Midbrain (tissue), 1 donor: Measurements from ENCODE around the gene TBCB.
"Not testable (repeated sequence)": the region's sequence is repeated elsewhere in the genome, so short reads cannot be mapped to it uniquely, and the experiment has no call there.

ENCODE experiments used
- DNase-seq: peaks from one replicate; lab custom pipeline; 2025; lab: John Stamatoyannopoulos, UW

TBCB gene

GRCh38 chr19:36115453-36116343 lies at the start of gene TBCB:
TBCB (plus strand) TSS chr19:36115468; CDS start chr19:36115561, 93 bp downstream.
- no peak for DNase-seq

- no peak for DNase-seq
These were observed 47.6 kb upstream of the TBCB start for GRCh38 chr19:36067681-36068080.

- not testable (repeated sequence) for DNase-seq
These were observed 46.3 kb upstream of the TBCB start for GRCh38 chr19:36068810-36069499.

GRCh38 chr19:36072081-36072480 lies 43.2 kb upstream of the TBCB start:
- no peak for DNase-seq

- DNase-seq: no peak
These were observed 42.0 kb upstream of the TBCB start for GRCh38 chr19:36073121-36073876.

- no peak for DNase-seq
These were observed 35.8 kb upstream of the TBCB start for GRCh38 chr19:36079389-36079945.

GRCh38 chr19:36081385-36081784 lies 33.9 kb upstream of the TBCB start:
- peak; percentile 73 for DNase-seq

GRCh38 chr19:36081894-36082293 lies 33.4 kb upstream of the TBCB start:
- DNase-seq: no peak

GRCh38 chr19:36082916-36083315 lies 32.4 kb upstream of the TBCB start:
- no peak for DNase-seq

GRCh38 chr19:36084231-36085009 lies 30.8 kb upstream of the TBCB start:
- no peak for DNase-seq

- DNase-seq: no peak
These were observed 28.9 kb upstream of the TBCB start for GRCh38 chr19:36086326-36086725.

- DNase-seq: no peak
These were observed 25.4 kb upstream of the TBCB start for GRCh38 chr19:36089847-36090246.

GRCh38 chr19:36090910-36091695 lies 24.2 kb upstream of the TBCB start:
- DNase-seq: no peak

- DNase-seq: no peak
These were observed 22.7 kb upstream of the TBCB start for GRCh38 chr19:36092566-36092965.

- DNase-seq: no peak
These were observed 22.1 kb upstream of the TBCB start for GRCh38 chr19:36093146-36093662.

GRCh38 chr19:36093687-36094086 lies 21.6 kb upstream of the TBCB start:
- peak; percentile 67 for DNase-seq

- DNase-seq: peak; percentile 90
These were observed 18.2 kb upstream of the TBCB start for GRCh38 chr19:36097036-36097435.

- no peak for DNase-seq
These were observed 16.0 kb upstream of the TBCB start for GRCh38 chr19:36099166-36099785.

GRCh38 chr19:36100476-36100875 lies 14.8 kb upstream of the TBCB start:
- DNase-seq: peak; percentile 17
